Stimulated activated naive CD4-positive, alpha-beta T cell (primary cell): ENCODE results near the gene PTPRN2.
A peak's percentile ranks its signal among the peaks of the same experiment; 100 is the strongest.
"Not testable (repeated sequence)": the region's sequence is repeated elsewhere in the genome, so short reads cannot be mapped to it uniquely, and the experiment has no call there.

ENCODE experiments used
- DNase-seq, 6 experiments: peaks; one replicate each; lab custom pipeline; 2025; lab: John Stamatoyannopoulos, UW

Gene PTPRN2

GRCh38 chr7:157791666-157792065, 796.0 kb downstream of the PTPRN2 start:
- DNase-seq, result no peak

GRCh38 chr7:157791261-157791660, 796.4 kb downstream of the PTPRN2 start:
- DNase-seq, result no peak

- no peak for DNase-seq
These were observed 797.7 kb downstream of the PTPRN2 start for GRCh38 chr7:157789942-157790341.

- DNase-seq, result no peak
These were observed 798.5 kb downstream of the PTPRN2 start for GRCh38 chr7:157789094-157789493.

GRCh38 chr7:157788573-157788972, 799.0 kb downstream of the PTPRN2 start:
- no peak for DNase-seq

GRCh38 chr7:157787275-157787701, 800.3 kb downstream of the PTPRN2 start:
- DNase-seq, result no peak

GRCh38 chr7:157786375-157787274, 801.0 kb downstream of the PTPRN2 start:
- DNase-seq, result no peak

GRCh38 chr7:157785486-157786186, 802.0 kb downstream of the PTPRN2 start:
- DNase-seq, result no peak

- no peak for DNase-seq
These were observed 802.6 kb downstream of the PTPRN2 start for GRCh38 chr7:157784979-157785441.

- DNase-seq, result no peak
These were observed 803.4 kb downstream of the PTPRN2 start for GRCh38 chr7:157784041-157784835.

- DNase-seq, result no peak
These were observed 805.6 kb downstream of the PTPRN2 start for GRCh38 chr7:157782041-157782440.

GRCh38 chr7:157780721-157781120, 806.9 kb downstream of the PTPRN2 start:
- no peak for DNase-seq

GRCh38 chr7:157780312-157780711, 807.3 kb downstream of the PTPRN2 start:
- no peak for DNase-seq

- DNase-seq, result no peak
These were observed 808.4 kb downstream of the PTPRN2 start for GRCh38 chr7:157779206-157779605.

GRCh38 chr7:157777194-157777762, 810.3 kb downstream of the PTPRN2 start:
- DNase-seq, result not testable (repeated sequence)

GRCh38 chr7:157775560-157776332, 811.9 kb downstream of the PTPRN2 start:
- DNase-seq, result peak in 1 of 6 experiments; percentile 6

GRCh38 chr7:157775021-157775559, 812.5 kb downstream of the PTPRN2 start:
- no peak for DNase-seq

- DNase-seq, result no peak
These were observed 813.1 kb downstream of the PTPRN2 start for GRCh38 chr7:157774495-157774894.

- no peak for DNase-seq
These were observed 814.3 kb downstream of the PTPRN2 start for GRCh38 chr7:157773361-157773760.

- DNase-seq, result no peak
These were observed 815.0 kb downstream of the PTPRN2 start for GRCh38 chr7:157772486-157773130.
